Small intestine (tissue), 7 donors: ENCODE data around the gene TNS2. TPM values are rescaled to one million over a fixed set of nuclear protein-coding genes. Genes with fewer than 3 reads are reported as not detected.

ENCODE experiments used
- DNase-seq, 2 donors: peaks; one replicate each; pipeline versions ENCODE4 v3.0.0 to v3.0.0-alpha.2; 2013
- FAIRE-seq: peaks from 2 replicates; lab custom pipeline; 2012; peaks lifted over from hg19 to GRCh38; lab: Jason Lieb, UNC
- H3K27ac ChIP-seq, 3 donors: one replicate each; pipeline ENCODE4 v1.5.1; 2013; ENCODE audit warnings: low read length in 2 of 3, mild to moderate bottlenecking in 2 of 3, control low read depth in 1 of 3, inconsistent platforms in 1 of 3, low read depth in 1 of 3, moderate library complexity in 1 of 3
- H3K27me3 ChIP-seq, 3 donors: one replicate each; pipeline ENCODE4 v1.6.1; 2013; ENCODE audit warnings: low read length in 3 of 3, inconsistent platforms in 1 of 3; ENCODE audit not compliant: control insufficient read depth in 3 of 3, insufficient read depth in 3 of 3
- H3K36me3 ChIP-seq, 3 donors: one replicate each; pipeline ENCODE4 v1.6.1; 2013; ENCODE audit warnings: low read length in 3 of 3, inconsistent platforms in 1 of 3, low read depth in 1 of 3, mild to moderate bottlenecking in 1 of 3, moderate library complexity in 1 of 3; ENCODE audit not compliant: control insufficient read depth in 3 of 3, insufficient read depth in 2 of 3
- H3K4me1 ChIP-seq, 3 donors: one replicate each; pipeline ENCODE4 v1.6.1; 2013; ENCODE audit warnings: low read length in 2 of 3, inconsistent platforms in 1 of 3, low read depth in 1 of 3, mild to moderate bottlenecking in 1 of 3, moderate library complexity in 1 of 3; ENCODE audit not compliant: control insufficient read depth in 3 of 3, insufficient read depth in 2 of 3
- H3K4me3 ChIP-seq, 3 donors: one replicate each; pipeline ENCODE4 v1.5.1; 2013; ENCODE audit warnings: low read length in 3 of 3, control low read depth in 1 of 3, inconsistent platforms in 1 of 3, low read depth in 1 of 3, mild to moderate bottlenecking in 1 of 3, moderate library complexity in 1 of 3
- H3K9me3 ChIP-seq, 2 donors: one replicate each; pipeline ENCODE4 v1.6.1; 2013; ENCODE audit warnings: low read depth in 1 of 2, low read length in 1 of 2; ENCODE audit not compliant: control insufficient read depth in 2 of 2, insufficient read depth in 1 of 2
- WGBS, 3 donors: extraction: QIAGEN DNeasy Blood & Tissue Kit; methylation state at CpG; one replicate each; pipeline ENCODE4 v1.1.7; 2013; 5-methylcytosine and 5-hydroxymethylcytosine counted together
- polyA plus RNA-seq, 4 donors: library from polyadenylated mRNA; stranded (reverse) in 3 of 4; unstranded in 1 of 4; fragments of 200-250 nt in 3 of 4; fragments of 120-200 nt in 1 of 4; gene quantifications; one replicate each; pipeline versions ENCODE4 v1.2.1 to v1.2.3, GENCODE V29; 2013
- donor health status: healthy with polysubstance abuse.
- donor health status: control.
- donor health status: control.
- donor health status: Bipolar disorder and iron deficiency.
- donor health status: healthy.

TNS2 gene
- polyA plus RNA-seq, 4 donors: 5.8 to 52.9 (median 25.0) TPM

DNA sequence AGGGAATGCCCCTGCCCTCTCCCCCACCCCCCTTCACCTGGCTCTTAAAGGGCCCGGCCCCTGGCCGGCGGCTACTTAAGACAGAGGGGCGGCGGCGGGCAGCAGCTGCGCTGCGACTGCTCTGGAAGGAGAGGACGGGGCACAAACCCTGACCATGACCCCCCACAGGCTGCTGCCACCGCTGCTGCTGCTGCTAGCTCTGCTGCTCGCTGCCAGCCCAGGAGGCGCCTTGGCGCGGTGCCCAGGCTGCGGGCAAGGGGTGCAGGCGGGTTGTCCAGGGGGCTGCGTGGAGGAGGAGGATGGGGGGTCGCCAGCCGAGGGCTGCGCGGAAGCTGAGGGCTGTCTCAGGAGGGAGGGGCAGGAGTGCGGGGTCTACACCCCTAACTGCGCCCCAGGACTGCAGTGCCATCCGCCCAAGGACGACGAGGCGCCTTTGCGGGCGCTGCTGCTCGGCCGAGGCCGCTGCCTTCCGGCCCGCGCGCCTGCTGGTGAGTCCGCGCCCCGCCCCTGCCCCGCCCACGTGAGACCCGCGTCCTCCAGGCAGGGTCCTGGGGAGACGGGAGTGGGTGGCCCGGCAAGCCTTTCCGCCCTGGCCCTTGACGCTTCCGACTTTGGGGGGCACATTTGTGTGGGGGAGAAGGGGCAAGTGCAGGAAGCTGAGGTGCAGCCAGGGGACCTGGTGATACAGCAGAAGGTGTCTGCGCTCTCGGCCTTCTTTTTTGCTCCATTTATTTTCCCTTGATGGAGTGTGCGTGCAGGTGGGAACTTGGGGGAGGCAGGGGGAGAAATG lies 47.9 kb downstream of the TNS2 start, which contains the start of gene IGFBP6:
Gene IGFBP6, plus strand, starts transcription at position 104 of the 790 bp plus-strand sequence. Its CDS starts 51 bp downstream, at position 155.
- no peak for FAIRE-seq
- peaks cover 0 to 48% (median 11%) of the 10 kb centered on the region in 3 donors for H3K4me1 ChIP-seq
- 1% methylated on average over 33 to 51 of the region's 51 CpGs for WGBS, 3 donors

DNA sequence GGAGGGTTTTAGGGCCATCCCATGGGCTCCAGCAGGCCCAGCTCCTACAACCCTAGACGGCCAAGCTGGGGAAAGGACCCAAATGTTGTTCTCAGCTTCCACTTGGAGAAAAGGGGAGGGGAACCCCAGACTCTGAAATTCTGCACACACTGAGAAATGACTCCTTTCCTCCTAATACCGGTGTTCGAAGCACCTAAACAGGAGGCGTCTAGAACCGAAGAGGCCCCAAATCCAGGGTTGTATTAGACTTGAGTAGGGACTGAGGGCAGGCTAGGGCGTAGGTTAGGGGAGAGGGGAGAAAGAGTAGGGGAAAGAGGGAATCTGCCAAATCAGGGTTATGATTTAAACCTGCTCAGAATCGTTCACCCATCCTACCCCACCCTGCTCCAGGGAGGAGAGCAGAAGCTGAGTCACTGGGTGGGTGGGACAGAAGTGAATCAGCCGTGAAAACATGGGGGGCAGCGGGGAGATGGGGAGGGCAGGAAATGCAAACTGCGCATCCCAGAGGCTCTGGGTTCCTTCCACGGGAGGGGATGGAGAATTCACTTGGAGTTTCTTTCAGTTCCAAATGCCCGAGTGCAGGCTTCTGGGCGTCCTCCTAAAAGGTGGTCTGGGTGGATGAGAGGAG lies 48.6 kb downstream of the TNS2 start:
- FAIRE-seq (no peak), DNase-seq (no peak)
- Histone ChIP-seq H3K4me1 (peaks cover 0 to 55% (median 17%) of the 10 kb centered on the region in 3 donors), H3K4me3 (peak overlapping the region in 1 of 3 donors; percentile 55), H3K27me3 (peaks cover 0 to 14% (median 0%) of the 10 kb centered on the region in 3 donors), H3K27ac (peak overlapping the region in 2 of 3 donors; percentile 54 to 80), H3K9me3 (no peaks in the 10 kb centered on the region), H3K36me3 (no peaks in the 10 kb centered on the region)
- 47 to 60% (median 52%) methylated on average over 13 of the region's 13 CpGs for WGBS, 3 donors

More for the DNA sequence above, 47.9 kb downstream of the TNS2 start, which contains the start of gene IGFBP6:
- H3K36me3 ChIP-seq: no peaks in the 10 kb centered on the region
- DNase-seq: peak; percentile 56 to 79
- H3K4me3 ChIP-seq: peak within 1 kb of the TSS; percentile 19 to 55 (median 41)
- peaks cover 0 to 14% (median 0%) of the 10 kb centered on the region in 3 donors for H3K27me3 ChIP-seq
- peak within 1 kb of the TSS; percentile 35 to 66 (median 62) for H3K27ac ChIP-seq
- H3K9me3 ChIP-seq: no peaks in the 10 kb centered on the region

DNA sequence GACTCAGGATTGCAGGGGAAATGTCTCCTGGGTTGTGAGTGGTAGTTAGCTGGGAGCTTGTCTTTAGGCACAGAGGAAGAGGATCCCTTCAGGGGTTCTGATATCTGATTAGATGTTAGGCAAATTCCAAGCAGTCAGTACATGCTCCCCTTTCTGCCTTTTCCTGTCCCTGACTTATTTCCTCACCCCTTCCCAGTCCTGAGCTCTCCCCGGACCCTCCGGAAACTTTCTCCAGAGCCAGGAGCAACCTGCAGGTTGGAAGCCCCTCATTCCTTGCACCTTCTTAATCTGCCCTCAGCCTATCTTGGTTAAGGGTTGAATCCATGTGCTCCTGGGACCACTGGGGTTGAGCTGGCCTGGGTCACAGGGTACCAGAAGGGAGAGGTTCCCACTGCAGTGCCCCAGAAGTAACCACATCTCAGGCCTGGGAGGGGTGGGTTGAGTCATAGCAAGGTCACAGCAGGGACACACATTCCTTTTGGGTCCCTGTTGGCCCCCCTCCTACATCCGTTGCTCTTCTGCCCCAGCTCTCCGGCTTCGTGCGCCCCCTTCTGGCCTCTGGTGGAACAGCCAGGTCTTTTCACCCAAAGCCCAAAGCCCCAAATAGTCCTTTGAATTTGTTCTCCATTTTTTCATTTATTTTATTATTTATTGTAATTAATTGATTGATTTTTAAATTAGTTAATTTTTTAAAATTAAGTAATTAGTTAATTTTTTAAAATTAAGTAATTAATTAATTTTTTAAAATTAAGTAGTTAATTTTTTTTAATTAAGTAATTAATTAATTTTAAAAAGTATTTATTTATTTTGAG lies 49.4 kb downstream of the TNS2 start:
- H3K27ac ChIP-seq: peak overlapping the region; percentile 13 to 80 (median 46)
- WGBS, 3 donors: 19 to 26% (median 24%) methylated on average over 6 of the region's 6 CpGs
- no peak overlapping the region for H3K4me3 ChIP-seq
- H3K4me1 ChIP-seq: peaks cover 3 to 62% (median 22%) of the 10 kb centered on the region in 3 donors
- H3K9me3 ChIP-seq: no peaks in the 10 kb centered on the region
- peak; percentile 73 to 89 for DNase-seq
- H3K36me3 ChIP-seq: no peaks in the 10 kb centered on the region
- peaks cover 0 to 14% (median 0%) of the 10 kb centered on the region in 3 donors for H3K27me3 ChIP-seq
- peak; percentile 87 for FAIRE-seq

DNA sequence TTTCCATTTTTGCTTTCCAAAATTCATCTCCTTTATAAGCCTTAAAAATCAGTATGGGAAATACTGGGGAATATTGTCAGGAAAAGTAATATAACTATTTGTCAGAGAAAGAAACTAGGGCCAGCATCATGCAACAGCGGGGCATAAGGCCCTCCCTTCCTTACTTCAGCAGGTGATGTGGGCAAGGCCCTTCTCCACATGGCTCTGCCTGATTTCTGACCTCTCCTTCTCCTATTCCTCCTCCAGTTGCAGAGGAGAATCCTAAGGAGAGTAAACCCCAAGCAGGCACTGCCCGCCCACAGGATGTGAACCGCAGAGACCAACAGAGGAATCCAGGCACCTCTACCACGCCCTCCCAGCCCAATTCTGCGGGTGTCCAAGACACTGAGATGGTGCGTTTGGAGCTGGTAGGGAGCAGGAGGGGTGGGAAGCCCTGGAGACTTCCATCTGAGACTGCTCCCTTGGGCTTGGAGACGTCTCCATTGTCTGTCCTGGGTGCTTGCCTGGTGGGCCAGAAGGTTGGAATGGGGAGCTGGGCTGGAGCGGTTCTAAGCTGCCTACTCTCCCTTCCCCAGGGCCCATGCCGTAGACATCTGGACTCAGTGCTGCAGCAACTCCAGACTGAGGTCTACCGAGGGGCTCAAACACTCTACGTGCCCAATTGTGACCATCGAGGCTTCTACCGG lies 50.7 kb downstream of the TNS2 start:
- Histone ChIP-seq H3K4me1 (peaks cover 9 to 71% (median 22%) of the 10 kb centered on the region in 3 donors), H3K27ac (no peak overlapping the region), H3K27me3 (peaks cover 0 to 14% (median 0%) of the 10 kb centered on the region in 3 donors), H3K9me3 (no peaks in the 10 kb centered on the region), H3K36me3 (peaks cover 0 to 5% (median 0%) of the 10 kb centered on the region in 3 donors), H3K4me3 (no peak overlapping the region)
- DNase-seq: no peak
- WGBS, 3 donors: 81 to 92% (median 90%) methylated on average over 13 of the region's 13 CpGs
- FAIRE-seq: no peak

DNA sequence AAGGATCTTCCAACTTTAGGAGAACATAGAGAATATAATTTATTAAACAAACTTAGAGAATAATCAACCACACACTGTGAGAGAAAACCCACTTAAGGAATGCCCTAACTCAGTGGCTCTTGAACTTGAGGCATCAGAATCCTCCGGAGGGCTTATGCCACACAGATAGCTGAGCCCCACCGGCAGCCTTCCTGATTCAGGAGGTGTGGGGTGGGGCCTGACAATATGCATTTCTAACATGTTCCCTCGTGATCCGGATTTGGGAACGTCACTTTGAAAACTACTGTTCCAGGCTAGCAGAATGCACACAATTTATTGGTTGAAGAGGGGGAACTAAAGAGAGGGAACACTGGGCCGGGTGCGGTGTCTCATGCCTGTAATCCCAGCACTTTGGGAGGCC lies 51.4 kb downstream of the TNS2 start:
- FAIRE-seq (no peak), DNase-seq (no peak)
- 82 to 89% (median 86%) methylated on average over 7 of the region's 7 CpGs for WGBS, 3 donors
- Histone ChIP-seq H3K4me3 (no peak overlapping the region), H3K27ac (no peak overlapping the region), H3K36me3 (peaks cover 0 to 12% (median 0%) of the 10 kb centered on the region in 3 donors), H3K27me3 (peaks cover 0 to 14% (median 0%) of the 10 kb centered on the region in 3 donors), H3K4me1 (peaks cover 9 to 73% (median 22%) of the 10 kb centered on the region in 3 donors), H3K9me3 (no peaks in the 10 kb centered on the region)

DNA sequence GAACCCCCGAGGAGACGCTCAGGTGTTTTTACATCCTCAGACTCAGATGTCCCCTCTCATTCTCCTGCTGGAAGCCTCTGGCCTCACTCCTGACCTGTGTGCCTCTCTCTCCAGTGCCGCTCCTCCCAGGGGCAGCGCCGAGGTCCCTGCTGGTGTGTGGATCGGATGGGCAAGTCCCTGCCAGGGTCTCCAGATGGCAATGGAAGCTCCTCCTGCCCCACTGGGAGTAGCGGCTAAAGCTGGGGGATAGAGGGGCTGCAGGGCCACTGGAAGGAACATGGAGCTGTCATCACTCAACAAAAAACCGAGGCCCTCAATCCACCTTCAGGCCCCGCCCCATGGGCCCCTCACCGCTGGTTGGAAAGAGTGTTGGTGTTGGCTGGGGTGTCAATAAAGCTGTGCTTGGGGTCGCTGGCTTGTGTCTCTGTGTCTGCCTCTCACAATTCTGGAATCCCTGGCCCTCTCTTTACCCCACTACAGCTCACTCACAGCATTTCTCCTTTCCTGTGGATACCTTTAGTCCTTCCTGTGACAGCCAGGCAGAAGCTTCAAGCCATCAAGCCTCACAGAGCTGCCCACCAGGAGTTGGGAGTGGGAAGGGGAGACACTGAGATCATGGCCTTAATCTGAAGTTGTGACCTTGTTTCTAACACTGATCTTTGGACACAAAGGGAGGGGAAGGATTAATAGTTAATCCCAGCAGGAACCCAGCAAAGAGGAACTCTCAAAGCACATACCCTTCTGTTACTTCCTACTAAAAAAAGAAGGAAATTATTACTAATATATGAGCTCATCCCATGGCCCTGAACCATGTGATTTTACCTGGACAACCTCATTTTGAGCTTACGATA lies 52.3 kb downstream of the TNS2 start:
- Histone ChIP-seq H3K27ac (peak overlapping the region; percentile 86 to 97 (median 90)), H3K9me3 (no peaks in the 10 kb centered on the region), H3K4me1 (peaks cover 9 to 73% (median 22%) of the 10 kb centered on the region in 3 donors), H3K36me3 (peaks cover 0 to 14% (median 0%) of the 10 kb centered on the region in 3 donors), H3K4me3 (no peak overlapping the region), H3K27me3 (peaks cover 0 to 6% (median 0%) of the 10 kb centered on the region in 3 donors)
- no peak for FAIRE-seq
- DNase-seq: peak; percentile 78
- WGBS, 3 donors: 79 to 87% (median 86%) methylated on average over 12 of the region's 12 CpGs
